DMS153 (cell line): ENCODE measurements around the gene URM1.

Source experiments
- DNase-seq: peaks from one replicate; lab custom pipeline; 2025; lab: John Stamatoyannopoulos, UW

The URM1 gene

DNA sequence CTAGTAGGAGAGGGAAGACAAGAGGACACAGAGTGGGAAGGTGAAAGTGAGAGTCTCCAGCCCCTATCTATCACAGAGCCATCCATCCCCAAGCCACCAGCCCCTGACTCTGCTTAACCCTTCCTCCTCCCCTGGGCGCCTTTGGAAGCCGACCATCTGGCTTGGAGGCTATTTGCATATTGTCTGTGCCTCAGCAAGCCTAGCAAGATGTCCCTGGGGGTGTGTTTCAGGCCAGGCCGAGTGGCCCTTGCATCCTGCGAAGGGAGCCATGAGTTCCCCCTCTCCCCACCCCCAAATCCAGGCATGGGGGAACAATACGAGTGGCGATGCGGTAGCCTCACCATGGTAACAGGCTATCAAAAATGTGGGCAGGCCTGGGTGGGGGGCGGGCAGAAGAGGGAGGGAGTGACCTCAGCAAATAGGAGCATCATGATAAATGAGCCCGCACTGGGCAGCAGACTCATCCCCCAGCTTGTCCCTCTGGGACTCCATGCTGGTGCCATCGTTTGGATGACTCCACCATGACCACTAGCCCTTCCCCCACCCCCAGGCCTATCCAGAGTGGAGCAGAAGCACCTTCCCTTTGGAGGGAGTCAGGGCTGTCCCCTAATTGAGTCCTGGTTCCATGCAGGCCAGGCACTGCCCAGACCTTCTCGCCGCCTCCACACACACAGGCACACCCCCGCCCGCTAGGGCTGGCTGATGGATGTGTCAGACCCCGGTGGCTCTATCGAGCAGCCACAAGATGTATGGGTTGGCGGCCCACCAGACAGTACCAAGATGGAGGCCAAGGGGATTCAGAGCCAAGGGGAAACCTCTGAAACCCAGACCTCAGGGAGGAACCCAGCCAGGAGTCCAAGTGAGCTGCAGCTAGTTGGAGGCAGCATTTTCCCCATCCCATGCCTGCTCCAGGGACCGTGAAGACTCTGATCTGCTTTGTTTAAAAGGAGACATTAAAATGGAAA lies 14.6 kb downstream of the URM1 start:
- no peak for DNase-seq

DNA sequence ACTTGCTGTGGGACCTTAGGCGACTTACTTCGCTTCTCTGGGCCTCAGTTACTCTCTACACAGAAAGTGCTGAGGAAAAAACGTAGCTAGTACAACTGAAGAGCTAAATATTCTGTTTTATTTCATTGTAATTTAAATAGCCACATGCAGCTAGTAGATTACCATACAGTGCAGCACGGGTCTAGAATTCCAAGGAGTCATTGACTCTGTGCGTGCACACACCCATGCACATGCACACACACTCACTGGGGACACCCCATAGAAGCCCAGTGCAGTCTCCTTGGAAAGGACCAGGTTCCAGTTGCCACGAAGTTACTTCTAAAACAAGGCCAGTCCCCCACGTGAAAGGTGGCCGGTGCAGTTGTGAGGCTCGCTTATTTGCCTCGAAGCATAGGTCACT lies 17.0 kb downstream of the URM1 start:
- DNase-seq: no peak

DNA sequence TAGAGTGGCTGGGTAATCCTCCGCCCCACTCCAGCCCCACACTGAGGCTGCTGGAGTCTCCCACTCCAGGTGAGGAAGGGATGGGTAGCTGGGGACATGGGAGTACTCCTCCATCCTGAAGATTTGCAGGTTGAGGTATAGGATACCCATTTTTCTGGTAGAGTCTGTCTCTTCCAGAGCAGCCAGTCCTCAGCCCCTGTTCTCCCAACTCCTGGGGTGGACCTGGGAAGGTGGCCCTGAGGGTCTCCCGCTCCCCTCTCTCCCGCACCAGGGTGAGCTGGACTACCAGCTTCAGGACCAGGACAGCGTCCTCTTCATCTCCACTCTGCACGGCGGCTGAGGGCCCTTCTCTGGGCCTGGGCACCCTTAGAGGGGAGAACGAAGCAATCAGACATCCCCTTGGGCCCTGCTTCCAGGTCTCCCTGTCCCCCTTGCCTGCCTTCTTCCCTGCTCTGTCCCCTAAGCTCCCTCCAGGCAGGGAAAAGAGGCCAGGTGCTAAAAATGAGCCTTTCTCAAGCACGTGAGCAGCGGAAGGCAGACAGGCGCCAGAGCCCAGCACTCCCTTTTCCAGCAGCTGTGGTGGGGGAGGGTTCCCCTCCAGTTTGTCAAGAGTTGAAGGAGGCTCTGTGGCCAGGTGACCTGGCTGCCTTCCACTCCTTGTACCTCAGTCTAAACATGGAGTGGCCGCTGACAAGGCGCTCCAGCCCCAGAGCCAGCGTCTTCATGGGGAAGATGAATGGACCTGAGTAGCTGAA lies 18.4 kb downstream of the URM1 start:
- no peak for DNase-seq

DNA sequence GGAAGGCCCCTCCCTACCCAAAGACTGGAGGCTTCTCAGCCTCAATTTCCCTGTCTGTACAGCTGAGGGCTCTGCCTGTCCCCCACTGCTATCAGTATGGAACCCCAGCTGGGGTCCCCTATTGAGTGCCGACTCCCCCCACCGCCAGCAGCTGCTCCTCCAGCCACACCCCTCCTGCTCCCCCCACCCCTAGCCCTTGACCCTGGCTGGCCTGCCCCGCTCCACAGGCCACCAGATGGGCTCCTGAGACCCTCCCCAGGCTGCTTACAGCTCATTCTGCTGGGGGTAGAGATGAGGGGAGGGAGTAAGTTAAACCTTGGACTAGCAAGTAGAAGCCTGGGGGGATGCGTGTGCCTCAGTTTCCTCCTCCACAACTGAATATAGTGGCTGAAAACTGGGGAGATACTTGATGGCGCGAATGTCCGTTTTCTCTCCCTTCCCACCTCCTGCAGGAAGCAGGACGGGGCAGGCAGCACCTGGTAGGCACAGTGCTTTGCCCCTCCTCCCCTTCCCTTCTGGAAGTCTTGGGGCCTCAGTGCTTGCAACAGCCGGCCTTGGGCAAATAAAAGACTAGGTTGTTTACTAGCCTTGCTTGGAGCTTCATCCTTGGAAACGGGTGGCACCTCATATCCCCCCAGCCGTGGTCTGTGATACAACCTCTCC lies 19.1 kb downstream of the URM1 start:
- no peak for DNase-seq

DNA sequence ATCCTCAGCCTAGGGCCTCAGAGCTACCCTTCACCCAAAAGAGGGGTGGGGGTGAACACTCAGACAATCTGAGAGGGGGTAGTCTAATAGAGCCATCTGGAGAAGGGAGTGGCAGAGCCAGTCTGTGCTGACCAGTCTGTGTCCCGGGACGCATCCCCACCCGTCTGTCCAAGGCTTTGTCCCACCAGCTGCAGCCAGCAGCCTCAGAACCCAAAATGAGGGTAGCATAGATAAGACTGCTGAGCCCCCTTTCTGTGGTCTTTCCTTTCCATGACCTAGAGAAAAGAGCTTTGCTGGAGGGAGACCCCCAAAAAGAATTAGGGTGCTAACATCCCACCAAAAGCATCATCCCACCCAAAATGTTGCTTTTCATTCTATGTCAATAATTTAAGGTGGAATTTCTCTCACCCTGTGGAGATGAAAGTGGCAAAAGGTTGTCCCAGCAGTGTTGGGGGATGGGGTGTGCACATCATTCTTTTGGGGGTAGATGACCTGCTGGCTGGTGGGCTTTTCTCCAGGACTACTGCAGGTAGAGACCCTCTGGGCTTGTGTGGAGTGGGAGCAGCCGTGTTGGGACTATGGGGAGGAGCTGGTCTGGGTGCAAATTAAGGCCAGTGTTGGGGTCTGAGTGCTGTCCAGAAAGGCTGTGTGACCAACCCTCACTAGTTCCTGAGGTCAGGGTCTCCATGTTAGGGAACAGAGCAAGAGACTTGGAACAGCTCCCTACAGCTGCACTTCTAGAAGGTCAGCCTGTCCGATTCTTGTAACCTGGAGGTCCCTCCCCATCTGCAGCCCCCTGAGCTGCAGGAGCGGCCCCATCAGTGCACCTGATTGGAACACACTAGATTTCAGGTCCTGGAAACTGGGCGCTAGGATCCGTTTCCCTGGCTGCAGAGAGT lies 19.9 kb downstream of the URM1 start:
- DNase-seq: no peak

DNA sequence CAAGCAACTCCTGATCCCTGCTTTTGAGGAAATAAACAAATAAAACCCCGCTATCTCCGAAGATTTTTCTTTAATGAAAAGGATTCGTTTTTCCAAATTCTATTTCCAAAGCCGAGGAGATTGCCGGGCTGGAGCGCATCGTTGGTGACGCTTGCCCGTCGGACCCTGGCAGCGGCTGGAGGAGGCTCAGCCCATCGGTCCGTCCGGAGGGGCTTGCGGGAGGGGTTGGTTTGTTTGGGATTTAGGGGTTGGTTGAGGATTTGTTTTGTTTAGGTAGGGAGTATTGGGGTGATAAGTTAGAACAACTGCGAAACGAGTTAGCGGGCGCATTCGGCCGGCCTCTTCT lies 20.8 kb downstream of the URM1 start:
- DNase-seq: no peak

DNA sequence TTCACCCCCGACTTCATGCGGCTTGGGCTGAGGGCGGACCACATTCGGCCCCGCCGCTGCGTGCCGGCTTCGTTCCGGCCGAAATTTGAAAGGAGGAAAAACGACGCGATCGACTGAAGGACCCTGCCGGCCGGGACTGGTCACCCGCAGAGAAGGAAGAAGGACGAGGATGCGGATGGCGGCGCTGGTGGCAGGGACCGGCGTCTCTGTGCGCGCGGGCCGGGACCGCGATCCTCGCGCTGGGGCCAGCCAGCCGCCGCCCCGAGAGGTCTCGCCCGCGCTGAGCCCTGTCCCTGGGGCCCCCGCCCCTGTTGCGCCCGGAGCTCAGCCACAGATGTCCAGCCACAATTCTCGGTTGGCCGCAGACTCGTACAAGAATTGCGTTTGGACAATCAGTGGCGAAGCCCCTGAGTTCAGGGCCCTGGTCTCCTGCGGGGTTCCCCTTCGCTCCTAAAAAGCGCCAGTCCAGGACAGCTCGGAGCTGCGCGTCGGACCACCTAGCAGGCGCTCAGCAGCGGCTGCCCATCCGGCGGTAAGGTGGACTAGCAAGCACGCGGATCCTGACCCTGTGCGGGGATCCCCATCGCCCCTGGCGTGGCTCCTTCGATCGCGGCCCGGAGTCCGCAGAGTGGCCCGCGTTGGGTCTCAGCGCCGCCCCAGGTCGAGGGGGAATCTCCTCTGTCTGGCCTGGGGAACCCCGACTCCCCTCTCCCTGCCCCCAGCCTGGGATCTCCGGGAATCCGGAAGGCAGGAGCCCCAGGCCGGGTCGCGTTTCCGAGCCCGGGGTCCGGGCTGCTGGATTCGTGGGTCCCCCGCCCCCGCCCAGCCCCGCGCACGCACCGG lies 21.3 kb downstream of the URM1 start:
- DNase-seq: no peak

DNA sequence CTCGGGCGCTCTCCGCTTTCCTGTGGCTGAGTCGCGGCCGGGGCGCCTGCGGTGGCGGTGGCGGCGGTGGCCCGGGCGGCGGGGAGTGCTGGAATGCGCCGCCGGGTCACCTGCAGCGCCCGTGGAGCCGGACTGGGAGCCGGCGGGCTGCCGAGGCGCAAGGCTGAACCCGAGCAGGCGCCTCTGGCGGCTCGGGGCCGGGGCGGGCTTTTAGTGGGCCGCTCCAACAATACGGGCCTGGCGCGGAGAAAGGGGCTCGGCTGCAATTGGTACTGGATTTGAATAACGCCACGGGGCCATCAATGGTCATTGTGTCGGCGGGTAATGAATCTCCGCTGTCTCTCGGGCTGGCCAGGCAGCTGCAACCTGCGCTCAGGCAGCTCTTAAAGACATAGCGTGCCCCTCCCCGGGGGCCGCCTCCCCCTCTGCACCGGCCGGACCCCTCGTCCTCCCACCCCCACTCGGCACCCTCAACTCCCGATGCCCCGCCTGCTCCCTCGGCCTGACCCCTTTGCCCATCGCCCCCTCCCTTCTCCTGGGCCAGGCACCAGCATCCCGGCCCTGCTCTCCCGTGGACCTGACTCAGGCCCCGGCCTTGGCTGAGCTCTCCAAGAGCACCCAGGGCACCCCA lies 22.1 kb downstream of the URM1 start:
- DNase-seq: no peak

DNA sequence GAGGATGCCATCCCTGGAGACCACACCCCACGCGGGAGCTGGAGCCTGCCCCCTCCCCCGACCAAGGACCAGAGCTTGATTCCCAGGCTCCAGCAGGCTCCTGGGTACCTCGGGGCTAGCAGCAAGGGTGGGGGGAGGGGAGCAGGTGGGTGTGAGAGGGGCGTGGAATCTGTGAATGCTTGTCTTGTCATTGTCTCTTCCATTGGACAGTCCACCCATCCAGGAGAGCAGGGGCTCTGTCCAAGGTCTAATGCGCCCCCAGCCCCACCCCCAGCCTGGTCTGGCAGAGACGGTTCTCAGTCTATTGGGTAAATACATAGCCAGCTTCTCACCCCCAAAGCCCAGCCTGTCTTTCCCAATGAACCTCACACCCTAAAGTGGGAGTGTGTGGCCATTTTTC lies 22.8 kb downstream of the URM1 start:
- no peak for DNase-seq

DNA sequence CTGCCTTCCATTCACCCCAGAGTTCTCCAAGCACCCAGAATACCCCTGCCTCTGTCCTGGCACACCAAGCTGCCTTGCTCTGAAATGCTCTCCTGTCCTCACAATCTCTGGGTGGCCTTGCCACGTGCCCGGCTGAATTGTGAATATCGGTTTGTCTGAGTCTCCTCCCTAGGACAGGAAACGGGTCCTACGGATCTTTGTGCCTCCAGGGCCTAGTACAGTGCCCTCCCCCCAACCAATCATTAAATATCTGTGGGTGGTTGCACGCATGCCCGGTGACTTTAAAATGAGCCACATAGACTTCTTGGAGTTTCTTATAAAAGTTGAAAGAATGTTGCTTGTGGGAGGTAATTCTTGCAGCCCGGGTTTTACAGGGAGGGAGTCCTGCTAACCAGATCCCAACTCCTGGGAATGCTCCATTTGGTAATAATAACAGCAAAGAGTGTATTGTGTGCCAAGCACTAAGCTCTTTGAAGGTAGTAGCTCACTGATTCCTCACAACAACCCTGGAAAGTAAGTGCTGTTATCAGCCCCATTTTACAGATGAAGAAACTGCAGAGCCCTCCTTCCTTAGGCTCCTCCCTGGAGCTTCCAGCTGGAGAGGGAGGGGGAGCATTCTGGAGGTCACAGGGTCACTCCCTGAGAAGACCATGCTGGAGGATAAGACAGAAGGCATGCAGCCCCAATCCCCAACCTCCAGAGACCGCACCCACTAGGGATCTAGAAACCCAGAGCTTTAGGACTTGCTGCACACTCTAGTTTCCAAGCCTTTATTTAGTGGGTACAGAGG lies 23.4 kb downstream of the URM1 start:
- DNase-seq: no peak

DNA sequence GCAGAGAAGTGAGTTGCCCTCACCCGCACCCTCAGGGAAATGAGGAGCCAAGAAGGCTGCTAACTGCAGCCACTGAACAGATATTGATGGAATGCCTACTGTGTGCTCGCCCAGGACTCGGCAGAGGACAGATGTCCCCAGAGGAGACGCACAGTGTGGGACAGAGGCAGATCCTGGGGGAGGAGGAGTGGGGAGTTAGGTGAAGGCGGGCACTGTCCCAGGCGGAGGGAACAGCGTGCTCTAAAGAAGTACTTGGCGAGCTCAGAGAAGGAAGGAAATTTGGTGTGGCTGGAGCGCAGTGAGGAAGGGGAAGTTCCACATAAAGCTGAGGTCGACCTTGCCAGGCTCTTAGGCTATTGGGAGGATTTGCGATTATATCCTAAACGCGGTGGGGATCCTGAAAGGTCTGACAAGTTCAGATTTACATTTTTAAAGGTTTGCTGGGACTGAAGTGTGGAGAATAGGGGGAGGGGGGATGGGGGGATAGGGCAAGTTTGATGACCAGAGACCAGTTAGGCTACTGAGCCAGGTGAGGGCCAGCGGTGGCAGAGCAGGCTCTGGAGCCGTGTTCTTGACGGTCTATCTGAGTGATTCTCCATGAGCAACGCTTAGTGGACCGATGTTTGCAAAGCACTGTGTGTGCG lies 25.9 kb downstream of the URM1 start:
- DNase-seq: no peak

DNA sequence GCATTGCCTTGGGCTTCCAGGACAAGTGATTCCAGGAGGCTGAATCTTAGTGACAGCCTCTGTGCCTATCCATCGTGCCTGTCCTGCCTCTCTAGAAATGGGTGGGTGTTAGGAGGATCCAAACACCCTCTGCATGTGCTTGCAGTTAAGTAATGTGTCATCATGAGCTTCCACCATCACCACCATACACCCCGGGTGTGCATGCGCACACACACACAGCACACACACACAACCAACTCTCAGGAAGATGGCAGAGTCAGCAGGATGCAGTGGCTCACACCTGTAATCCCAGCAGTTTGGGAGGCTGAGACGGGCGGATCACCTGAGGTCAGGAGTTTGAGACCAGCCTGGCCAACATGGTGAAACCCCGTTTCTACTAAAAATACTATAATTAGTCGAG lies 26.7 kb downstream of the URM1 start:
- DNase-seq: no peak

DNA sequence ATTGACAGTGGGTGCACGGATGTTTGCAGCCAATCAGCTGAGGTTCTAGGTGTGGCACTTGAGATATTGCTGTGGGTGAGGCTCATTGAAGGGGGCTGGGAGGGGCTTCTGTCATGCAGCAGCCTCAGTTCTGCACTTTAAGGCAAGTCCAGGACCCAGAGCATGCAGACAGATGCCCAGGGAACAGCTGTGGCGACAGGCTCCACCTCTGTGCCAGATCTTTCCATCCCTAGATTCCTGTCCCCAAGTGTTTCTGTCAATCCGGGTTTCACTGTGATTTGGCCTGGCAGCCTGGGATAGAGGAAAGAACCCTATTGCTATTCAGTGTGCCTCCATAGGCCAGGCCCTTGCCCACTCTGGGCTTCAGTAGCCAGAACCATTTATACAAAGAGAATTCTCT lies 28.7 kb downstream of the URM1 start:
- no peak for DNase-seq

DNA sequence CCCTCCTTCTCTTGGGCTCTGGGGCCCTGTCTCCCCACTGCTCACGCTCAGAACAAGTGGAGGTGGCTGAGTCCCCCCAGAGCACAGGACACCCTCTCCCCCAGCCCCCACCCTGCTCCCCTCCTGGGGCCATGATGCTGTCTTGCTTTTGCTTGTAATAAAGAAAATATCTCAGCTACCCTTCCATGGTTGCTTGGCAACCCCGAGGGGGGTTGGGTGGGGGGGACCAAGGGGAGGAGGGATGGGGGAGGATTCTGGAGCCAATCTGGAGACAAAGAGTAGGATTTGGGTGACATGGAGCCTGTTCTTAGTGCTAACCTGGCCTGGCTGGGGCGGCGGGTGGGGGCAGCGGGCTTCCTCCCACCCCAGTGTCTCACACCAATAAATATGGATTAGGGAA lies 33.4 kb downstream of the URM1 start:
- DNase-seq: no peak

DNA sequence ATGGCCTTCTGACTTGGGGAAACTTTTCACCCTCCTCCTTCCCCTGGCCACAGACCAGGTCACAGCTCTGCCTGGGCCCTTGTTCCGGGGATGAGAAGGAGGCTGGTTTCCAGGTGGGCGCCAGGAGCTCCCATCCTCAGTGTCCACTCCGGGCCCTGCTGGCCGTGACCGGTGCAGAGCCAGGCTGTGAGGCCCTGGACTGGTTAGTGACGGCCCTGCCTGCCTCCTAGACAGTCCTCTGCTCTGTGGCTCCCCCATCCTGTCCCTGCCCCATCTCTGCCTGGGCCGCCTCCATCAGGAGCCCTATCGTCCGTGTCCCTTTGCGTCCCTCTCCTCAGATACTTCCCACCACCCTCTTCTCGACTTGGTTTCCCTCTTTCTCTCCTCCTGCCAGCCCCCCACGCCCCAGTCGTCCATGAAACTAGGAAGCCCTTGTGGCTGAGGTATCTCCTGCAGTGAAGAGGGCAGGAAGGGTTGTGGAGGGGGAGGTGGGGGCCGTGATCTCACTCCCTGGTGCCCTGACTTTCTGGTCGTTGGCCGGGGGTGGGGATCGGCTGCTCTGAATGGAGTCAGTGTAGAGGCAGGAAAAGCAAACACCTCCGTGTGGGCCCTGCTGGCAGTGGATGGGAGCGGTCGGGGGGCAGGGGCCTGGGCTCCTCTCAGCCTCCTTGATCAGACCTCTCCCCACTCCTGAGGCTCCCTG lies 34.1 kb downstream of the URM1 start:
- no peak for DNase-seq

DNA sequence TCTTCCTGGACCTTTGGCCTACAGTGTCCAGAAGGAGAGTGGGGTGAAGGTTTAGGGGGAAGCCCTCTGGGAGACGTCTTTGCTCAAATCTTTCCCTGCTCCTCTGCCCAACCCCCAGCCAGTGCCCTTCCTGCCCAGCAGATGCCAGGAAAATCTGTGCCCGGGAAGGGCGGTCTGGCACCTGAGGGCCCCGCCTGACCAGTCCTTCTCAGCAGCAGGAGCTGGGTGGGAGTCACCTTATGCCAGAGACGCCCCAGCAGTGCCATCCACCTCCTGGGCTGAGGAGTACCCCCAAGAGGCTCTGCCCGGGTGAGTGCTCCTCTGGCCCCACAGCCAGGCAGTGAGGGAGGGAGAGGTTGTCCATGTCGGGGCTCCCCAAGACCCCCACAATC lies 34.6 kb downstream of the URM1 start:
- no peak for DNase-seq

DNA sequence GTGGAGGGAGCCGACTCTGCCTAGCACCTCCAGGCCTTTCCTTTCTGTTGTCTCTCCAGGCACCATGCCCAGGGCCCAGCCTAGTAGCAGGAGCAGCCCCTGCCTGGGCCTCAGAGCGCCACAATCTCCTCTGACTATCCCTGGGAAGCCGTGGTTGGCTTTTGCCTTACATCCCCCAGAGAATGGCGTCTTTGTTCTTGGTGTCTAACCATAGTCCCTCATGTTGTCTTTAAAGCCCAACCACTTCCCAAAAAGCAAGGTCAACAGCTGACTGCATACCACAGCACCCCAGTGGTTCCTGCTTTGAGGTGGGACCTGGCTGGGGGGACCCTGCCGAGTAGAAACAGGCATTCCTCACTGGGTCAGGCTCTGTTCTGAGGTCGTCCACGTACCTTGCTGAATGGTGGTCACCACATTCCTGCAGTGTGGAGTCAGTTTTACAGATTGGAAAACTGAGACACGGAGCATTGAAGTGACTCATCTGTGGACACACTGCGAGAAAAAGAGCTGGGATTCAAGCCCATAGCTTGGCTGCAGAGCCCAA lies 35.7 kb downstream of the URM1 start:
- no peak for DNase-seq

DNA sequence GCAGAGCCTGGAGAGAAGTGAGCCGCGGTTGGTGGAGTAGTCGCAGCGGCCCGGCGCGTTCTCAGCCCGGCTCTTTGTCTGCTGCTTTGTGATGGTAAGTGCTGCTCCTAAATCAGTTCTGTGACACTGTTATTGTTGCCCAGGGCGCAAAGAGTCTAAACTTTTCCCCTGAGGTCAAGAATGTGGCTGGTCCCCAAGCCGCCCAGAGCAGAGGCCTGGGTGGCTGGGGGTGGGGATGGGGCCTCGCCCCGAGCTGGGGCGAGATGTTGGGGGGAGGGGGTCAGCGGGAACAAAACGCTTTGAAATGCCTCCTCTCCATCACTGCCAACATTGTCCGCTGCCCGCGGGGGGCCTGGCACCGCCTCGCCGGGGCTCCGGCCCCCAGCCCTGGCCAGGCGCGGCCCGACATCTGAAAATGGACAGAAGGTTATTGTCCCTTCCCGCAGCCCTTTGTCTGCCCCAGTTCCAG lies 37.8 kb downstream of the URM1 start:
- DNase-seq: no peak
